ENCODE data around the gene SOX5. TPM values are rescaled to one million over a fixed set of nuclear protein-coding genes. Genes with fewer than 3 reads are reported as not detected.

SOX5 gene
- total RNA-seq, 1 experiment from 2014 or later: 3.1 TPM

- H2AK5ac ChIP-seq (ENCODE audit: insufficient read length, low read length): no peak overlapping the region
- H3K36me3 Mint-ChIP-seq (ENCODE audit: insufficient read depth in 1 of 3, low read depth in 3 of 3): no peaks in the 10 kb centered on the region
- DNase-seq: no peak
Observed at GRCh38 chr12:23671881-23672280, 277.6 kb downstream of the SOX5 start.

More at GRCh38 chr12:23671881-23672280, 277.6 kb downstream of the SOX5 start:
- TF ChIP-seq CTCF (conservative IDR thresholded peaks at IDR 0.05): no peak
- Histone ChIP-seq H3T11ph (ENCODE audit: low read length) (no peak overlapping the region), H3K4ac (ENCODE audit: low read depth, low read length) (no peak overlapping the region), H3K4me2 (ENCODE audit: insufficient read depth, insufficient read length, low read length) (no peak overlapping the region), H3K9ac (ENCODE audit: extremely low read depth, insufficient read length, low read length) (no peak overlapping the region), H4K91ac (ENCODE audit: insufficient read length, low read depth, low read length) (no peak overlapping the region), H2BK20ac (ENCODE audit: low read depth, low read length, poor library complexity, severe bottlenecking) (no peak overlapping the region), H3K27ac (ENCODE audit: insufficient read length, low read depth, low read length) (no peak overlapping the region), H4K20me1 (ENCODE audit: control insufficient read depth, insufficient read depth, insufficient read length) (no peaks in the 10 kb centered on the region), H2AFZ (ENCODE audit: low read length) (no peak overlapping the region), H4K5ac (ENCODE audit: insufficient read length, low read depth, low read length) (no peak overlapping the region), H3K4me1 (ENCODE audit: insufficient read depth, low read length) (no peaks in the 10 kb centered on the region), H2BK15ac (ENCODE audit: low read depth, low read length) (no peak overlapping the region), H3K23me2 (ENCODE audit: insufficient read length, low read depth, low read length, poor library complexity, severe bottlenecking) (no peaks in the 10 kb centered on the region), H3K9me3 (ENCODE audit: control insufficient read depth, low read depth, low read length) (no peaks in the 10 kb centered on the region), H3K27me3 (ENCODE audit: insufficient read depth, low read length) (no peaks in the 10 kb centered on the region), H2BK12ac (ENCODE audit: insufficient read length, low read depth, low read length) (no peak overlapping the region), H3K14ac (ENCODE audit: insufficient read depth, low read length) (no peak overlapping the region), H3K23ac (ENCODE audit: insufficient read length, low read depth, low read length) (no peak overlapping the region), H2BK120ac (ENCODE audit: low read depth, low read length, poor library complexity, severe bottlenecking) (no peak overlapping the region), H3K18ac (ENCODE audit: insufficient read length, low read depth, low read length) (no peak overlapping the region), H3K79me1 (ENCODE audit: insufficient read depth, low read depth, low read length, poor library complexity, severe bottlenecking) (no peaks in the 10 kb centered on the region), H4K8ac (replicated peaks; ENCODE audit: insufficient read length, low read depth, low read length) (no peak overlapping the region), H3K79me2 (ENCODE audit: insufficient read depth, low read length) (no peaks in the 10 kb centered on the region), H2BK5ac (ENCODE audit: insufficient read length, low read length) (no peak overlapping the region), H3K56ac (ENCODE audit: insufficient read length, low read depth, low read length) (no peak overlapping the region)
- Mint-ChIP-seq H3K27me3 (ENCODE audit: low read depth) (no peaks in the 10 kb centered on the region), H3K4me1 (peaks cover 7 to 8% of the 10 kb centered on the region in 2 experiments), H3K4me3 (no peak overlapping the region), H3K27ac (peak overlapping the region in 1 of 3 experiments; percentile 76; a peak in 2 of 7 replicates), H3K9me3 (no peaks in the 10 kb centered on the region)
- WGBS (ENCODE audit: extremely low coverage, insufficient read length, low lambda C conversion rate): no CpG with 5 or more reads among the region's 3 CpGs

All from H9 (cell line).